MM.1S (cell line): ENCODE measurements around the gene TKTL1.

Source experiments
- CTCF ChIP-seq: fragments of 300-600 bp; sonication (generic); IDR thresholded peaks from 2 replicates; pipeline ENCODE4 v1.5.1; 2016; ENCODE audit warnings: antibody characterized with exemption, low read length, mixed read lengths
- EZH2phosphoT487 ChIP-seq: fragments of 300-600 bp; sonication (generic); IDR thresholded peaks from 2 replicates; pipeline ENCODE4 v1.6.1; 2018; ENCODE audit warnings: antibody characterized with exemption, low read length

- TF ChIP-seq CTCF: no peak
- TF ChIP-seq EZH2phosphoT487: no peak
Measured at GRCh38 chrX:154378799-154379568, 83.4 kb downstream of the TKTL1 start, which contains the start of gene EMD.
